GM19455 (cell line): ENCODE data around the gene SMG6.
"Not testable (repeated sequence)": the region's sequence is repeated elsewhere in the genome, so short reads cannot be mapped to it uniquely, and the experiment has no call there.

ENCODE experiments used
- ATAC-seq: cut with Tn5 transposase; IDR thresholded peaks from one replicate; pipeline ENCODE4 v1.9.1; 2021; ENCODE audit not compliant: unreplicated experiment

SMG6 gene

GRCh38 chr17:2181206-2181896, 122.2 kb downstream of the SMG6 start:
- no peak for ATAC-seq

GRCh38 chr17:2180768-2181167, 122.8 kb downstream of the SMG6 start:
- ATAC-seq = no peak

- no peak for ATAC-seq
Measured at GRCh38 chr17:2179615-2180295, 123.8 kb downstream of the SMG6 start.

GRCh38 chr17:2178798-2179501, 124.6 kb downstream of the SMG6 start:
- ATAC-seq = no peak

- ATAC-seq = no peak
Measured at GRCh38 chr17:2177235-2177811, 126.3 kb downstream of the SMG6 start.

- ATAC-seq = no peak
Measured at GRCh38 chr17:2176499-2177169, 127.0 kb downstream of the SMG6 start.

GRCh38 chr17:2175294-2175628, 128.3 kb downstream of the SMG6 start:
- ATAC-seq = no peak

GRCh38 chr17:2174468-2175293, 128.9 kb downstream of the SMG6 start:
- no peak for ATAC-seq

GRCh38 chr17:2174014-2174413, 129.6 kb downstream of the SMG6 start:
- no peak for ATAC-seq

- no peak for ATAC-seq
Measured at GRCh38 chr17:2172999-2173398, 130.6 kb downstream of the SMG6 start.

- ATAC-seq = no peak
Measured at GRCh38 chr17:2172077-2172851, 131.3 kb downstream of the SMG6 start.

- ATAC-seq = no peak
Measured at GRCh38 chr17:2171702-2172076, 131.9 kb downstream of the SMG6 start.

GRCh38 chr17:2170023-2170422, 133.6 kb downstream of the SMG6 start:
- ATAC-seq = no peak

- ATAC-seq = not testable (repeated sequence)
Measured at GRCh38 chr17:2165723-2166122, 137.9 kb downstream of the SMG6 start.

- no peak for ATAC-seq
Measured at GRCh38 chr17:2158396-2158780, 145.2 kb downstream of the SMG6 start.

GRCh38 chr17:2157675-2158395, 145.8 kb downstream of the SMG6 start:
- ATAC-seq = no peak

GRCh38 chr17:2157081-2157480, 146.5 kb downstream of the SMG6 start:
- no peak for ATAC-seq

GRCh38 chr17:2156666-2157065, 146.9 kb downstream of the SMG6 start:
- ATAC-seq = no peak

- no peak for ATAC-seq
Measured at GRCh38 chr17:2155573-2155972, 148.0 kb downstream of the SMG6 start.
